Neural cell (in vitro differentiated cells): ENCODE results near the gene BCOR.

ENCODE experiments used
- EP300 ChIP-seq: fragments of 450-650 bp; conservative IDR thresholded peaks from 2 replicates; pipeline ENCODE4 v1.6.1; 2014; ENCODE audit warnings: antibody characterized with exemption, mild to moderate bottlenecking, moderate library complexity; ENCODE audit not compliant: poor library complexity, severe bottlenecking
- EZH2 ChIP-seq: fragments of 200-600, 300-800 bp; shearing (Covaris generic), sonication (generic); IDR thresholded peaks from 2 replicates; pipeline ENCODE4 v1.6.1; 2014; ENCODE audit warnings: antibody characterized with exemption, low read length, borderline replicate concordance, mild to moderate bottlenecking; ENCODE audit not compliant: insufficient read depth, poor library complexity, severe bottlenecking
- MXI1 ChIP-seq: fragments of 450-650 bp; conservative IDR thresholded peaks from 2 replicates; pipeline ENCODE4 v1.6.1; 2014; ENCODE audit warnings: antibody characterized with exemption, mild to moderate bottlenecking; ENCODE audit not compliant: poor library complexity, severe bottlenecking
- POLR2AphosphoS5 ChIP-seq: IDR thresholded peaks from 2 replicates; pipeline ENCODE4 v1.6.1; 2012
- RAD21 ChIP-seq: fragments of 450-650 bp; conservative IDR thresholded peaks from 2 replicates; pipeline ENCODE4 v1.6.1; 2014; ENCODE audit warnings: antibody characterized with exemption, mild to moderate bottlenecking, moderate library complexity
- SMC3 ChIP-seq: fragments of 450-650 bp; conservative IDR thresholded peaks from 2 replicates; pipeline ENCODE4 v1.6.1; 2014; ENCODE audit warnings: antibody characterized with exemption, mild to moderate bottlenecking, moderate library complexity; ENCODE audit not compliant: poor library complexity
- TAF1 ChIP-seq: IDR thresholded peaks from 2 replicates; pipeline ENCODE4 v1.6.1; 2012; ENCODE audit warnings: low read depth
- TF ChIP-seq, protein P1 (sequence below): fragments of 450-650 bp; IDR thresholded peaks from 2 replicates; pipeline ENCODE4 v1.5.1; 2014; ENCODE audit warnings: antibody characterized with exemption, mild to moderate bottlenecking, moderate library complexity; ENCODE audit not compliant: poor library complexity, severe bottlenecking
- TF ChIP-seq, protein P2 (sequence below): IDR thresholded peaks from 2 replicates; pipeline ENCODE4 v1.6.1; 2012; ENCODE audit warnings: borderline replicate concordance

DNA sequence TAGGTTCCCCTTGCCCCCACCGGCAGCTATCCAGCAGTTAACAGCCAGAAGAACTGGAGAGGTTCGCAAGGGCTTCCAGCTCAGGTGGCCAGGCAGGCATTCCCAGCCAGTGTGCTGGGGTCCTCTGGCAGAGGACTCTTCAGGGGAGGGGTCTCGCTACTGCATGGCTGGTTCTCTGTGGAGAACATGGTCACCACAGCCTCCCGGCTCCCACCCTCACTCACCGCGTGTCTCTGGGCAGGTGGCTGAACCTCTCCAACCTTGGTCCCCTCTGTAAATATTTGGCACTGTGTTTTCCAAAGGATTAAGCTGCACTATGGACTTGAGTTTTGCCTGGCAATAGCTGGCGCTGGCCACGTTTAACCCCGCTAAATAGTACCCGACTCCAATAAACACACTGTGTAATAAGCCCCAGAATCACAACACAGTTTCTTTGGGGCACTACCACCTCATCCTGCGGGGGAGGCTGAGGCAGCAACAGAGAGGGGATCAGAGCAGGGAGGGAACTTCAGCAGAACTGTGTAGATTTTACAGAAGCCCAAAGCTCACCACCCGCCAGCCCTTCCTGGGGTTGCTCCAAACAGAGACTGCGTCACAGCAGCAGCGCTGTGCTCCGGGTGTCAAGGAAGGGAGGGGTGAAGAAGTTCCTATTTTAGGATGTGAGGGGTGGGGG is 15.2 kb downstream of the BCOR start:
- no peak for TF ChIP-seq EZH2
- TF ChIP-seq, protein P1, sequence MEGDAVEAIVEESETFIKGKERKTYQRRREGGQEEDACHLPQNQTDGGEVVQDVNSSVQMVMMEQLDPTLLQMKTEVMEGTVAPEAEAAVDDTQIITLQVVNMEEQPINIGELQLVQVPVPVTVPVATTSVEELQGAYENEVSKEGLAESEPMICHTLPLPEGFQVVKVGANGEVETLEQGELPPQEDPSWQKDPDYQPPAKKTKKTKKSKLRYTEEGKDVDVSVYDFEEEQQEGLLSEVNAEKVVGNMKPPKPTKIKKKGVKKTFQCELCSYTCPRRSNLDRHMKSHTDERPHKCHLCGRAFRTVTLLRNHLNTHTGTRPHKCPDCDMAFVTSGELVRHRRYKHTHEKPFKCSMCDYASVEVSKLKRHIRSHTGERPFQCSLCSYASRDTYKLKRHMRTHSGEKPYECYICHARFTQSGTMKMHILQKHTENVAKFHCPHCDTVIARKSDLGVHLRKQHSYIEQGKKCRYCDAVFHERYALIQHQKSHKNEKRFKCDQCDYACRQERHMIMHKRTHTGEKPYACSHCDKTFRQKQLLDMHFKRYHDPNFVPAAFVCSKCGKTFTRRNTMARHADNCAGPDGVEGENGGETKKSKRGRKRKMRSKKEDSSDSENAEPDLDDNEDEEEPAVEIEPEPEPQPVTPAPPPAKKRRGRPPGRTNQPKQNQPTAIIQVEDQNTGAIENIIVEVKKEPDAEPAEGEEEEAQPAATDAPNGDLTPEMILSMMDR, result no peak
- TF ChIP-seq POLR2AphosphoS5, result no peak
- TF ChIP-seq, protein P2, sequence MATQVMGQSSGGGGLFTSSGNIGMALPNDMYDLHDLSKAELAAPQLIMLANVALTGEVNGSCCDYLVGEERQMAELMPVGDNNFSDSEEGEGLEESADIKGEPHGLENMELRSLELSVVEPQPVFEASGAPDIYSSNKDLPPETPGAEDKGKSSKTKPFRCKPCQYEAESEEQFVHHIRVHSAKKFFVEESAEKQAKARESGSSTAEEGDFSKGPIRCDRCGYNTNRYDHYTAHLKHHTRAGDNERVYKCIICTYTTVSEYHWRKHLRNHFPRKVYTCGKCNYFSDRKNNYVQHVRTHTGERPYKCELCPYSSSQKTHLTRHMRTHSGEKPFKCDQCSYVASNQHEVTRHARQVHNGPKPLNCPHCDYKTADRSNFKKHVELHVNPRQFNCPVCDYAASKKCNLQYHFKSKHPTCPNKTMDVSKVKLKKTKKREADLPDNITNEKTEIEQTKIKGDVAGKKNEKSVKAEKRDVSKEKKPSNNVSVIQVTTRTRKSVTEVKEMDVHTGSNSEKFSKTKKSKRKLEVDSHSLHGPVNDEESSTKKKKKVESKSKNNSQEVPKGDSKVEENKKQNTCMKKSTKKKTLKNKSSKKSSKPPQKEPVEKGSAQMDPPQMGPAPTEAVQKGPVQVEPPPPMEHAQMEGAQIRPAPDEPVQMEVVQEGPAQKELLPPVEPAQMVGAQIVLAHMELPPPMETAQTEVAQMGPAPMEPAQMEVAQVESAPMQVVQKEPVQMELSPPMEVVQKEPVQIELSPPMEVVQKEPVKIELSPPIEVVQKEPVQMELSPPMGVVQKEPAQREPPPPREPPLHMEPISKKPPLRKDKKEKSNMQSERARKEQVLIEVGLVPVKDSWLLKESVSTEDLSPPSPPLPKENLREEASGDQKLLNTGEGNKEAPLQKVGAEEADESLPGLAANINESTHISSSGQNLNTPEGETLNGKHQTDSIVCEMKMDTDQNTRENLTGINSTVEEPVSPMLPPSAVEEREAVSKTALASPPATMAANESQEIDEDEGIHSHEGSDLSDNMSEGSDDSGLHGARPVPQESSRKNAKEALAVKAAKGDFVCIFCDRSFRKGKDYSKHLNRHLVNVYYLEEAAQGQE, result no peak
- no peak for TF ChIP-seq EP300
- TF ChIP-seq SMC3, result no peak
- no peak for TF ChIP-seq TAF1
- no peak for TF ChIP-seq MXI1
- no peak for TF ChIP-seq RAD21
